Prostate gland (tissue), 2 donors: Measurements from ENCODE around the gene ZBTB7C.

Experiments
- POLR2A ChIP-seq: fragments of 450-650 bp; IDR thresholded peaks from one replicate; pipeline ENCODE4 v1.6.1; 2016; ENCODE audit warnings: antibody characterized with exemption, mild to moderate bottlenecking
- POLR2AphosphoS5 ChIP-seq: sonication (generic); formaldehyde crosslinking; IDR thresholded peaks from one replicate; pipeline ENCODE4 v1.6.1; 2017; ENCODE audit warnings: antibody characterized with exemption
- TF ChIP-seq, protein P1 (sequence below), 4 experiments: fragments of 200-600 bp in 2 of 4; fragments of 450-650 bp in 2 of 4; sonication (generic) in 2 of 4; IDR thresholded peaks; 1 replicate in 3 of 4; 2 replicates in 1 of 4; pipeline ENCODE4 v1.5.1; 2016 to 2019; ENCODE audit warnings: antibody characterized with exemption in 4 of 4, mild to moderate bottlenecking in 2 of 4, moderate library complexity in 2 of 4

DNA sequence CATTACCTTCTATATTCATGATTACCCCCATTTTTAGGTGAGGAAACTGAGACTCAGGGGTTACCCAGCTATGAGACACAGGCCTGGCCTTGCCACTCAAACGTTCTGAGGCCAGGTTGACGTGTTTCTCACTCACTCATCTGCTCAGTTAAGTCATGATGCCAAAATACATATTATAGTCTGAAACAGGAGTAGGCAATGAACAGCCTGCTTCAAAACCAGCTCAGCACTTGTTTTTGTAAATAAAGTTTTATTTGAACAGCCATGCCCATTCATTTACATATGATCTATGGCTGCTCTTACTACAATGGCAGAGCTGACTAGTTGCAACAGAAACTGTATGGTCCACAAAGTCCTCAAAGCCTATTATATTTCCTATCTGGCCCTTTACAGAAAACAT, 404.6 kb downstream of the ZBTB7C start:
- TF ChIP-seq, protein P1, sequence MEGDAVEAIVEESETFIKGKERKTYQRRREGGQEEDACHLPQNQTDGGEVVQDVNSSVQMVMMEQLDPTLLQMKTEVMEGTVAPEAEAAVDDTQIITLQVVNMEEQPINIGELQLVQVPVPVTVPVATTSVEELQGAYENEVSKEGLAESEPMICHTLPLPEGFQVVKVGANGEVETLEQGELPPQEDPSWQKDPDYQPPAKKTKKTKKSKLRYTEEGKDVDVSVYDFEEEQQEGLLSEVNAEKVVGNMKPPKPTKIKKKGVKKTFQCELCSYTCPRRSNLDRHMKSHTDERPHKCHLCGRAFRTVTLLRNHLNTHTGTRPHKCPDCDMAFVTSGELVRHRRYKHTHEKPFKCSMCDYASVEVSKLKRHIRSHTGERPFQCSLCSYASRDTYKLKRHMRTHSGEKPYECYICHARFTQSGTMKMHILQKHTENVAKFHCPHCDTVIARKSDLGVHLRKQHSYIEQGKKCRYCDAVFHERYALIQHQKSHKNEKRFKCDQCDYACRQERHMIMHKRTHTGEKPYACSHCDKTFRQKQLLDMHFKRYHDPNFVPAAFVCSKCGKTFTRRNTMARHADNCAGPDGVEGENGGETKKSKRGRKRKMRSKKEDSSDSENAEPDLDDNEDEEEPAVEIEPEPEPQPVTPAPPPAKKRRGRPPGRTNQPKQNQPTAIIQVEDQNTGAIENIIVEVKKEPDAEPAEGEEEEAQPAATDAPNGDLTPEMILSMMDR (IDR thresholded peaks at IDR 0.05) = no peak
- TF ChIP-seq POLR2AphosphoS5 = no peak
- no peak for TF ChIP-seq POLR2A
